ENCODE data around the gene CRB2. TPM values are rescaled to one million over a fixed set of nuclear protein-coding genes. Genes with fewer than 3 reads are reported as not detected.

CRB2 gene
- total RNA-seq, 1 donor from 2014 or later = not detected

DNA sequence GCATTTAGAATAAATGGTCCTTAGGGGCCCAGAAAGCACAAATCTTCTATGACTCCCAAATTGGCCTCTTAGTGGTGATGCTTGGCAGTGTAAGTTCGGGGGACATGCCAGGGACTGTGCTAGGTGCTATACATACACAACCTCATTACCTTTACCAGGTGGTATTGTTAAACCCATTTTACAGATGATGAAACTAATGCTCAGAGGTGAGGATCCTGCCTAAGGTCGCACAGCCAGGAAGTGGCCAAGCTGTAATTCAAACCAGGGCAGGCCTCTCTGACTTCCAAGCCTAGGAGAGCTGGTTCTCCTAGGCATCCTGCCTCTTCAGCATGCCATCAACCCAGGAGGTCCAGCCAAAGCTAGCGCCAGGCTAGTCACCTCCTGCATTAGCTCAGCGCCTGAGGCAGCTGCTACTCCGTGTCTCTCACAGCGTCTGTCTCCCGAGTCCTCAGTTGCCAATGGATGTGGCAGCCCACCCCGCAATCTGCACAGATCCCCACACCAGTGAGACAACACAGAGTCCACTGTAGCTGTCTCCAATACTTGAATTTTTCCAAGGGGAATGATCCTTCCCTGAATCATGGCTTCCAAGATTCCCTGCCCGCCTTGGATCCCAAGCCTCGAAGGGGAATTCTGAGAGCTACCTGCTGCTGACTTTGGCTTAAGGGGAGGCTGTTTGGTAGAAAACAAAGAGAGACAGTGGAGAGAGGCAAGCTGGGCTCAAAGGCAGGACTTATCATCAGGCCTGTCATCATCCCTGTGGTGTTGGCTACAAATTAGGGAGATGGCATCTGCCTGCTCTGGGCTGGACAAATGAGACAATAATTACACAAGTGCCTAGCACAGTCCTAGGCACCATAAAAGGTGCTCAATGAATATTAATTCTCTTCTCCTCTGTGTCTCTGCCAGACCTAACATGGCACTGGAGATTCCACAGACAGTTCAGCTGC lies 52.6 kb downstream of the CRB2 start:
- Histone ChIP-seq H3K9me3 (no peaks in the 10 kb centered on the region), H3K27me3 (ENCODE audit: low read depth) (no peaks in the 10 kb centered on the region), H3K4me3 (no peak overlapping the region), H3K36me3 (no peaks in the 10 kb centered on the region), H3K4me1 (no peaks in the 10 kb centered on the region), H3K27ac (no peak overlapping the region)
- no peak for TF ChIP-seq CTCF (IDR thresholded peaks at IDR 0.05)
- intact Hi-C loops (cut with DNase I) = no loop called here
- ATAC-seq (no peak), DNase-seq (no peak)

- TF ChIP-seq CTCF (IDR thresholded peaks at IDR 0.05) = no peak
- Histone ChIP-seq H3K27me3 (ENCODE audit: low read depth) (no peaks in the 10 kb centered on the region), H3K36me3 (no peaks in the 10 kb centered on the region), H3K4me1 (no peaks in the 10 kb centered on the region), H3K4me3 (no peak overlapping the region), H3K9me3 (no peaks in the 10 kb centered on the region), H3K27ac (no peak overlapping the region)
- ATAC-seq = no peak
- no peak for DNase-seq
- intact Hi-C loops (cut with DNase I) = no loop called here
Measured at GRCh38 chr9:123410281-123410910, 54.4 kb downstream of the CRB2 start.

GRCh38 chr9:123411191-123411590 lies 55.2 kb downstream of the CRB2 start:
- no peak for TF ChIP-seq CTCF (IDR thresholded peaks at IDR 0.05)
- DNase-seq (no peak), ATAC-seq (no peak)
- Histone ChIP-seq H3K4me3 (no peak overlapping the region), H3K36me3 (no peaks in the 10 kb centered on the region), H3K9me3 (no peaks in the 10 kb centered on the region), H3K27me3 (ENCODE audit: low read depth) (no peaks in the 10 kb centered on the region), H3K27ac (no peak overlapping the region), H3K4me1 (no peaks in the 10 kb centered on the region)
- intact Hi-C loops (cut with DNase I) = no loop called here

DNA sequence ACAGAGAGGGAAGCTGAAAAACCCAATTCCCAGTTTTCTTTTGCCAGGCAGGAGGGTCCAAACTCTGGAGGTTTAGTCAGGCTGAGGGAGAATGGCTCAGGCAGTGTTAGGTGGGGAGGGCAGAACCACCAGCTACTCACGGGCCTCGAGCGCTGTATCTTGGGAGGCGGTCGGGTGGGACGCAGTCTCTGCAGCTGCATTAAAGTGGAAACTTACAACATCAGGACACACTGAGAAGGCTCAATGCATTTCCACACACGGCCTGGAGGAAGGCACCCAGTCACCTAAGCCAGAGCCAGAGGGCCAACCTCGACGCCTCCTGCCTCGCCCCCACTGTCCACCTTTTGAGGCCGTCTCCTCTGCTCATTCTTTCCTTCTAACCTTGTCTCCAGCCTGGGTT lies 55.6 kb downstream of the CRB2 start:
- H3K9me3 ChIP-seq = no peaks in the 10 kb centered on the region
- no peak for TF ChIP-seq CTCF (IDR thresholded peaks at IDR 0.05)
- H3K27ac ChIP-seq = no peak overlapping the region
- ATAC-seq (no peak), DNase-seq (no peak)
- no peaks in the 10 kb centered on the region for H3K36me3 ChIP-seq
- H3K4me3 ChIP-seq = no peak overlapping the region
- intact Hi-C loops (cut with DNase I) = no loop called here
- no peaks in the 10 kb centered on the region for H3K4me1 ChIP-seq
- no peaks in the 10 kb centered on the region for H3K27me3 ChIP-seq (ENCODE audit: low read depth)

DNA sequence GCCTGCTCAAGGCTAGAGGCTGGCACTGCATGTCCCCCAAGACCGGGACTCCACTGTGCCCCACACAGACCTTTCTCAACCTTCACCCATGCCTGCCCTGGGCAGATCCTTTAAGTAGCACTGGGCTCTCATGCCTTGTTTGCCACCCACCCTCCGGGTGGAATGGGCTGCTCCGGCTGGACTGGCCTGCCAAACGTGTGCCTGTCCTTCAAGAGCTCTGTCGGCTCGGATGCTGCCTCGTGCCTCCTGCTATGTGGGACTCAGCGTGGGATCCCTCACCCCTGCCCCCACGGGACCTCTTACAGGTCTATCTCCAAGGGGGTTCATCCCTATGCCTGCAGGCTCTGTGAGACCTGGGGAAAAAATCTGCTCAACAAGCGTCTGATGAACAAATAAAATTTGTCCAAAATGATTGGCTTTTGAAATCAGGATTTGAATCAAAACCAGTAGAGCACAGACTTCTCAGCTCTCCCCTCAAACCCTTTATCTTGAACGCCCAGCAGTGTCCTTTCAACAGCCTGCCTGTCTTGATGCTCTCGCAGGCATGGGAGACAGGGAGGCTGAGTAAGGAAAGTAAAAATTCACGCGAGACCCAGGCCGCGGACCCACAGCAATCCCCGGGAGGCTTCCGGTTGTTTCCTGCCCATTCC lies 56.3 kb downstream of the CRB2 start:
- intact Hi-C loops (cut with DNase I) = no loop called here
- Histone ChIP-seq H3K27ac (no peak overlapping the region), H3K9me3 (no peaks in the 10 kb centered on the region), H3K27me3 (ENCODE audit: low read depth) (no peaks in the 10 kb centered on the region), H3K4me1 (no peaks in the 10 kb centered on the region), H3K4me3 (no peak overlapping the region), H3K36me3 (no peaks in the 10 kb centered on the region)
- ATAC-seq (no peak), DNase-seq (no peak)
- TF ChIP-seq CTCF (IDR thresholded peaks at IDR 0.05) = no peak

Measured in lower lobe of right lung (tissue), 2 donors.